ENCODE measurements around the gene RPS6KC1. TPM values are rescaled to one million over a fixed set of nuclear protein-coding genes. Genes with fewer than 3 reads are reported as not detected.

The RPS6KC1 gene
- total RNA-seq, 1 donor from 2014 or later, result 27.8 TPM

GRCh38 chr1:213320191-213320870 lies 269.3 kb downstream of the RPS6KC1 start:
- H3K4me1 Mint-ChIP-seq (ENCODE audit: low read depth), result peaks cover 7% of the 10 kb centered on the region
- peaks cover 4% of the 10 kb centered on the region for H3K36me3 Mint-ChIP-seq (ENCODE audit: insufficient read depth)
- H3K4me3 Mint-ChIP-seq (ENCODE audit: low read depth), result no peak overlapping the region
- peaks cover 7% of the 10 kb centered on the region for H3K27me3 Mint-ChIP-seq
- TF ChIP-seq, protein P1, sequence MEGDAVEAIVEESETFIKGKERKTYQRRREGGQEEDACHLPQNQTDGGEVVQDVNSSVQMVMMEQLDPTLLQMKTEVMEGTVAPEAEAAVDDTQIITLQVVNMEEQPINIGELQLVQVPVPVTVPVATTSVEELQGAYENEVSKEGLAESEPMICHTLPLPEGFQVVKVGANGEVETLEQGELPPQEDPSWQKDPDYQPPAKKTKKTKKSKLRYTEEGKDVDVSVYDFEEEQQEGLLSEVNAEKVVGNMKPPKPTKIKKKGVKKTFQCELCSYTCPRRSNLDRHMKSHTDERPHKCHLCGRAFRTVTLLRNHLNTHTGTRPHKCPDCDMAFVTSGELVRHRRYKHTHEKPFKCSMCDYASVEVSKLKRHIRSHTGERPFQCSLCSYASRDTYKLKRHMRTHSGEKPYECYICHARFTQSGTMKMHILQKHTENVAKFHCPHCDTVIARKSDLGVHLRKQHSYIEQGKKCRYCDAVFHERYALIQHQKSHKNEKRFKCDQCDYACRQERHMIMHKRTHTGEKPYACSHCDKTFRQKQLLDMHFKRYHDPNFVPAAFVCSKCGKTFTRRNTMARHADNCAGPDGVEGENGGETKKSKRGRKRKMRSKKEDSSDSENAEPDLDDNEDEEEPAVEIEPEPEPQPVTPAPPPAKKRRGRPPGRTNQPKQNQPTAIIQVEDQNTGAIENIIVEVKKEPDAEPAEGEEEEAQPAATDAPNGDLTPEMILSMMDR (IDR thresholded peaks at IDR 0.05; ENCODE audit: unreplicated experiment), result no peak
- no peak for DNase-seq (ENCODE audit: low spot score, unreplicated experiment)
- H3K27ac Mint-ChIP-seq, result no peak overlapping the region
- peaks cover 9% of the 10 kb centered on the region for H3K9me3 Mint-ChIP-seq (ENCODE audit: low read depth)

Other genes with a start within 250 kb of the RPS6KC1 start
- 0.69 TPM in 1 of 2 replicates, not detected in the other for gene SPATA45, start 203.6 kb upstream of the RPS6KC1 start, total RNA-seq
- 27.0 and 31.4 TPM in 2 replicates for gene FLVCR1, start 193.0 kb upstream of the RPS6KC1 start, total RNA-seq
- 15.8 and 17.8 TPM in 2 replicates for gene VASH2, start 100.7 kb upstream of the RPS6KC1 start, total RNA-seq
- 50.3 and 50.6 TPM in 2 replicates for gene ANGEL2, start 35.4 kb upstream of the RPS6KC1 start, total RNA-seq

Data from progenitor cell of endocrine pancreas (in vitro differentiated cells).